Medulla oblongata (tissue), 1 donor: ENCODE data around the gene KLK7.
A peak's percentile ranks its signal among the peaks of the same experiment; 100 is the strongest.
"Not testable (repeated sequence)": the region's sequence is repeated elsewhere in the genome, so short reads cannot be mapped to it uniquely, and the experiment has no call there.

ENCODE experiments used
- DNase-seq: peaks from one replicate; pipeline ENCODE4 v3.0.0-alpha.2; 2015; ENCODE audit errors: extremely low spot score

The KLK7 gene

GRCh38 chr19:50978772-50979390 is 4.8 kb downstream of the KLK7 start:
- DNase-seq, result no peak

- peak; percentile 40 for DNase-seq
Observed at GRCh38 chr19:50977626-50978025, 6.1 kb downstream of the KLK7 start.

- DNase-seq, result no peak
Observed at GRCh38 chr19:50975766-50976165, 8.0 kb downstream of the KLK7 start.

DNA sequence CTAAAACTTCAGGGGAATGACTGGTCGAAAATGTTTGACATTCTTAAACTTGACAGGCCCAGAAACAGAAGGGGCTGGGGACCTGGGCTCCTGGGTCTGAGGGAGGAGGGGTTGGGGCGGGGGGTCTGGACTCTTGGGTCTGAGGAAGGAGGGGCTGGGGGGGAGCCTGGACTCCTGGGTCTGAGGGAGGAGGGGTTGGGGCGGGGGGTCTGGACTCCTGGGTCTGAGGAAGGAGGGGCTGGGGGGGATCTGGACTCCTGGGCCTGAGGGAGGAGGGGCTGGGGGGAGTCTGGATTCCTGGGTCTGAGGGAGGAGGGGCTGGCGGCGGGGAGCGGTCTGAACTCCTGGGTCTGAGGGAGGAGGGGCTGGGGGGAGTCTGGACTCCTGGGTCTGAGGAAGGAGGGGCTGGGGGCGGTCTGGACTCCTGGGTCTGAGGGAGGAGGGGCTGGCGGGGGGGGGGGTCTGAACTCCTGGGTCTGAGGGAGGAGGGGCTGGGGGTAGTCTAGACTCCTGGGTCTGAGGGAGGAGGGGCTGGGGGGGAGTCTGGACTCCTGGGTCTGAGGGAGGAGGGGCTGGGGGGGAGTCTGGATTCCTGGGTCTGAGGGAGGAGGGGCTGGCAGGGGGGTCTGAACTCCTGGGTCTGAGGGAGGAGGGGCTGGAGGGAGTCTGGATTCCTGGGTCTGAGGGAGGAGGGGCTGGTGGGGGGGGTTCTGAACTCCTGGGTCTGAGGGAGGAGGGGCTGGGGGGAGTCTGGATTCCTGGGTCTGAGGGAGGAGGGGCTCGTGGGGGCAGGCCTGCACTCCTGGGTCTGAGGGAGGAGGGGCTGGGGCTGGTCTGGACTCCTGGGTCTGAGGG is 8.8 kb downstream of the KLK7 start:
- DNase-seq, result no peak

DNA sequence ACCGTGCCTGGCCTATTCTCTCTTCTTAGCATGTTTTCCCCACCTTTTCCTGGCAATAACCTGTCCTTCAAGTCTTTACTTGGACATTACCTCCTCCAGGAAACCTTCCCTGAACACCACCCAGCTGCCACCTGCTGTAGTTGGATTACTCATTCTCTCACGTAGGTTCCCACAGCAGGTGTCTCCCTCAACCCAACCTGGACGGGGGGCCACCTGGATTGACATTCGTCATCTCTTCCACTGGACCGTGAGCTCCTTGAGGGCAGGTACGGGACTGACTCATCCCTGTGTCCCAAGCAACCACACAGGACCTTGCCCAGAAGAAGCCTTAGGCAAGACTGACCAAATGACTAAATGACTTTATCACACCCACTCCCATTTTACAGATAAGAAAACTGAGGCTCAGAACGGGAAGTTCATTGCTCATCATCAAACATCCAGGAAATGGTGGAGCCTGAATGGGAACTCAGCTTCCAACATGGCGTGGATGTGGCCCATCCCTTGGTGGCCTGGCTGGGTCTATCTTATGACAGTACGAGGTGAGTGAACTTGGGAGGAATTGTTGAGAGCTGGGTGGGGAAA is 10.8 kb downstream of the KLK7 start:
- no peak for DNase-seq

DNA sequence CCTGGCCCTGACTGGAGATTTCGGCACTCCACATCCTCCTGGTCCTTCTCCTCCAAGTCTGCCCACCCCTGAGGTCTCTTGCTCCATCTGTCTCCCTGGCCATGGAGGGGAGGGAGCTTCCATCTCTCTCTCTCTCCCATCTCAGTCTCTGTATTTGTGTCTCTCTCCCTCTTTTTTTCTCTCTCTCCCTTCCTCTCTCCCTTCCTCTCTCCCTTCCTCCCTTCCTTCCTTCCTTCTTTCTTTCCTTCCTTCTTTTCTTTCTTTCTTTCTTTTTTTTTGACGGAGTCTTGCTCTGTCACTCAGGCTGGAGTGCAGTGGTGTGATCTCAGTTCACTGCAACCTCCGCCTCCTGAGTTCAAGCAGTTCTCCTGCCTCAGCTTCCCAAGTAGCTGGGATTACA is 13.9 kb downstream of the KLK7 start:
- DNase-seq, result not testable (repeated sequence)

GRCh38 chr19:50969413-50969760 is 14.3 kb downstream of the KLK7 start, which contains the start of gene KLK6:
TSS of gene KLK6 (minus strand) at chr19:50969591. CDS start at chr19:50968104, 1,487 bp downstream.
- DNase-seq, result peak; percentile 91

DNA sequence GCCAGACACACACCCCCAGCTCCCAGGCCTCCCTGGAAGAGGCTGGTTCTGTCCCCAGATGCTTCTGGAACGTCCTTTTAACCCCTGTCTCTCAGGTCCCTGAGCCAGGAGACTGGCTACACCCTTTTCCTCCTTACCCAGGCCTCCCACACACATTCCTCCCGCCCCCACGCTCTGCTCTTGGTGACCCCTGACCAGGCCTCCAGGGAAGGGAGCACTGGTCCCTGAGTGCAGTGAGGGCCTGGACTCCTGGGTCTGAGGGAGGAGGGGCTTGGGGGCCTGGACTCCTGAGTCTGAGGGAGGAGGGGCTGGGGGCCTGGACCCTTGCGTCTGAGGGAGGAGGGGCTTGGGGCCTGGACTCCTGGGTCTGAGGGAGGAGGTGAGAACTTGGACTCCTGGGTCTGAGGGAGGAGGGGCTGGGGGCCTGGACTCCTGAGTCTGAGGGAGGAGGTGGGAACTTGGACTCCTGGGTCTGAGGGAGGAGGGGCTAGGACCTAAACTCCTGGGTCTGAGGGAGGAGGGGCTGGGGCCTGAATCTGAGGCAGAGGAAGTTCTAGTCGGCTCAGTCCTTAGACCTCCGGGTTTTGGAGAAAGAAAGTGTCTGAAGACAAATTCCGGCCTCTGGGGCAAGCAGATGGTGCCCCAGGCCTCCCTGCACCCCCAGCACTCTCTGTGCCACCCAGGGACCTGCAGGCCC is 14.9 kb downstream of the KLK7 start:
- DNase-seq, result no peak

GRCh38 chr19:50967929-50968715 is 15.6 kb downstream of the KLK7 start:
- DNase-seq, result peak; percentile 21

DNA sequence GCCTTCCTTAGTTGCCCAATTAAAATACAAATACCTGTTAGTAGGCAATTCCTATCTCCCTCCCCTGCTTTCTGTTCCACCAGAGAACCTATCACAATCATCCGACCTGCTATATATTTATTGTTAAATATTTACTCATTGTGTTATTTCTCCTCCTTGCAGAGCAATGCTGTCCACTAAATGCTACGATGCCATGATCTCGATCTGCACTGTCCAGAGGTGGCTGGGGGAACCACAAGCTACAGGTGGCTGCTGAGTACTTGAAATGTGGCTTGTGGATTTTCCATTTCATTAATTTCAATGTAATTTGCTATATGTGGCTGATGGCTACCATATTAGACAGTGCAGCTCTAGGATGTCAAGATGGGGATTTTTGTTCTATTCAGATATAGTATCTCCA is 19.5 kb downstream of the KLK7 start:
- DNase-seq, result no peak

- no peak for DNase-seq
Observed at GRCh38 chr19:50963381-50963780, 20.3 kb downstream of the KLK7 start.

DNA sequence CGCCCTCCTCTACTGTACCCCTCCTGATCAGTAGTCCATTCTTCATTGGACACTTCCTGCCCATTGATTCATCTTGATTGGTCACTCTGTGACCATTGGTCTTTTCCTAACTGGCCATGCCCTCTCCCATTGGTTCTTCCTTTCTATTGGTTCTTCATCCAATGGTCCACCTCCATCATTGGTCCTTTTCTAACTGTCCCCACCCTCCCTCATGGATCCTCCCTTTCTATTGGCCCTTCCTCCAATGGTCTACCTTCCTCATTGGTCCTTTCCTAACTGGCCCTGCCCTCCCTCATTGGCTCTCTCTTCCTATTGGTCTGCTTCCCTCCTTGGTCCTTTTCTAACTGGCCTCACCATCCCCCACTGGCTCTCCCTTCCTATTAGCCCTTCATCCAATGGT is 21.5 kb downstream of the KLK7 start:
- DNase-seq, result no peak

DNA sequence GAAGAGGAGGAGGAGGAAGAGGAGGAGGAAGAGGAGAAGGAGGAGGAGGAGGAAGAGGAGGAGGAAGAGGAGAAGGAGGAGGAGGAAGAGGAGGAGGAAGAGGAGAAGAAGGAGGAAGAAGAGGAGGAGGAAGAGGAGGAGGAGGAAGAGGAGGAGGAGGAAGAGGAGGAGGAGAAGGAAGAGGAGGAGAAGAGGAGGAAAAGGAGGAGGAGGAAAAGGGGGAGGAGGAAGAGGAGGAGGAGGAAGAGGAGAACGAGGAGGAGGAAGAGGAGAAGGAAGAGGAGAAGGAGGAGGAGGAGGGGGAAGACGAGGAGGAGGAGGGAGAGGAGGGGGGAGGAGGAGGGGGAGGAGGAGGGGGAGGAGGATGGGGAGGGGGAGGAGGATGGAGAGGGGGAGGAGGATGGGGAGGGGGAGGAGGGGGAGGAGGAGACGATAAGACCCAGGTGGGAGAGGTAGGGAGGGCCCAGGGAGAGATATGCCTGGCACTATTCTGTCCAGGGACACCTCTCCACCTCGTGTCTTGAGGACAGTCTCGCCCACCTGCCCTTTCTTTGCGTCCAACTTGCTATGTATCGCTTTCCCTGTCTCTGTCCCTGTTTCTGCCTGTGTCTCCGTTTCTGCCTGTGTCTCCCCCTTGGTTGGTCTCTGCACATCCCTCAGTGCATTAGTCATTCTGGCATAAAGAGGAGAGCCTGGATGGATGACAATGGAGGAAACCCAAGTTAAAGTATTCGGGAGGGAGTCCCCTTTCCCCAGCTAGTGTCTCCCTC is 23.8 kb downstream of the KLK7 start:
- no peak for DNase-seq

GRCh38 chr19:50957587-50957986 is 26.1 kb downstream of the KLK7 start:
- no peak for DNase-seq

DNA sequence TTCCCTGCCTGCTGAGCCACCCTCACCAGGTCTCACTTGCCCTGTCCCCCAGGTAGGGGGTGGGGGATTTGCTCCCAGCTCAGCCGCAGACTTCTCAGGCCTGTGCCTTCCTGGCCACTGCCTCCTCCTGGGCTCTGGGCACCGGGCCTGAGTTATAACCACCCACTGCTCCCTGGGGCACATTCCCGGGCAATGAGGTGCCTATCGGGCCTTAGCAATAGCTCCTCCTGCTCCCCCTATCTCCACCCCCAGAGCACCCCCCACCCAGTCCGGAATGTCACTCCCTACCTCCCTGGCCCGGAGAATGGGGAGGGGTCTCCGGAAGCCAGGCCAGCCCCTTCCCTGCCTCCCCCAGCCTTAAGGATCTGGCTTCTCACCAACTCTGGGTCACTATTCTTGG is 30.8 kb downstream of the KLK7 start, which contains the start of gene KLK5:
KLK5 (minus strand) TSS at position 129 of the 400 bp plus-strand sequence. CDS start 381 bp downstream, outside the sequence.
- DNase-seq, result no peak

- no peak for DNase-seq
Observed at GRCh38 chr19:50949861-50950260, 33.9 kb downstream of the KLK7 start.

DNA sequence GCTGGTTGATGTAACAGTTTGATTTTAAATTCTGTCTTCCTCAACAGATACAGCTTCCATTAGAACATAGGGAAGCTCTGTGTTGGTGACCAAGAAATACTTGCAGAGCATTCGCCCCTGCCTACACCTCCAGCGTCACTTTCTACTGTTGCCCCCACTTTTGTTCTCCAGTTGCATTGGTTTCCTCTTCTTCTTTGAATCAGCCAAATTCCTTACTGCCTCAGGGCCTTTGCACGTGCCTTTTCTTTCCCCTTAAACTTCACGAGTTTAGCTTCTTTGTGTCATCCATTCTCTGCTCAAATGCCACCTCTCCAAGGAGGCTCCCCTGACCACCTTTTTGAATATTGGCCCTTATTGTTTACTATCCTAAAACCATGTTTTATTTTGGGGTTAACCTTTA is 36.6 kb downstream of the KLK7 start:
- DNase-seq, result no peak

- no peak for DNase-seq
Observed at GRCh38 chr19:50944795-50945194, 38.9 kb downstream of the KLK7 start.

DNA sequence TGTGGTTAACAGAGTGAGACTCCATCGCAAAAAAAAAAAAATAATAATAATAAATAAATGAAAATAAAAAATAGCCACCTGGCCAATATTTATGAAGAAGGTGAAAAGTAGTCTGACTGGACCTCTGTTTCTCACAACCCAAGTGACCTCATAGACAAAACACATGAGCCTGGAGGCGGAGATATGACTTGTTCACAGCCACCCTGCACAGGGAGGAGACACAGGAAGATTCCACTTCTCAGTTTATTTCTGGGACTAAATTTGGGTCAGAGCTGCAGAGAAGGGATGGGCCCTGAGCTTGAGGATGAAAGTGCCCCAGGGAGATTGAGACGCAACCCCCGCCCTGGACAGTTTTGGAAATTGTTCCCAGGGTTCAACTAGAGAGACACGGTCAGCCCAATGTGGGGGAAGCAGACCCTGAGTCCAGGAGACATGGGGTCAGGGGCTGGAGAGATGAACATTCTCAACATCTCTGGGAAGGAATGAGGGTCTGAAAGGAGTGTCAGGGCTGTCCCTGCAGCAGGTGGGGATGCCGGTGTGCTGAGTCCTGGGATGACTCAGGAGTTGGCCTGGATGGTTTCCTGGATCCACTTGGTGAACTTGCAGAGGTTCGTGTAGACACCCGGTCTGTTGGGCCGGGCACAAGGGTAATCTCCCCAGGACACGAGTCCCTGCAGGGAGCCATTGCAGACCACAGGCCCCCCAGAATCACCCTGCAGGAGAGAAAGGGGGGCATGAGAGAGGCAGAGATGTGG is 40.5 kb downstream of the KLK7 start:
- DNase-seq, result no peak

DNA sequence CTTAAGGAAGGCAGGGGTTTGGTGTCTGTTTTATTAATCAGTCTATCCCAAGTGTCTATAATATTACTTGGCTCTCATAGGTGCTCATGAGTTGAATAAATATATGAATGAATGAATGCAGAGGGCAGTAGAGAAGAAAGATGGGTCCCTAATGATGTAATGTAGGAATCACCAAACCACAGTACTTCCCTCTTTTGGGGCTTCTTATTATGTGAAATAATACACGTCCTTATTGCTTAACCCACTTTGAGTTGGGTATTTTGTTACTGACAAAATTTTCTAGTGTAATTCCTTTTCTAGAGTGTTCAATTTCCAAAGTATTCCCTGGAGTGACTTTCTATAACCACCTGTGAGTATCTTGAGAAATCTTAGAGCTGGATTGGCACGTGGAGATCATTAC is 44.1 kb downstream of the KLK7 start:
- no peak for DNase-seq
